IgD-negative memory B cell (primary cell): ENCODE measurements around the gene AOC1. TPM values are rescaled to one million over a fixed set of nuclear protein-coding genes. Genes with fewer than 3 reads are reported as not detected.
A peak's percentile ranks its signal among the peaks of the same experiment; 100 is the strongest.

Source experiments
- H3K27ac Mint-ChIP-seq, 3 donors: one replicate each; pipeline ENCODE4 v1.8.0; 2020 to 2022; ENCODE audit warnings: mild to moderate bottlenecking in 3 of 3, mixed read lengths in 3 of 3, moderate library complexity in 1 of 3
- H3K27me3 Mint-ChIP-seq: one replicate; pipeline ENCODE4 v1.8.0; 2021; ENCODE audit warnings: mixed read lengths
- H3K36me3 Mint-ChIP-seq: one replicate; pipeline ENCODE4 v1.8.0; 2020; ENCODE audit warnings: mild to moderate bottlenecking, mixed read lengths
- H3K4me1 Mint-ChIP-seq, 3 donors: one replicate each; pipeline ENCODE4 v1.8.0; 2020 to 2022; ENCODE audit warnings: mixed read lengths in 3 of 3, mild to moderate bottlenecking in 1 of 3
- H3K4me3 Mint-ChIP-seq, 4 donors: one replicate each; pipeline ENCODE4 v1.8.0; 2020 to 2022; ENCODE audit warnings: mild to moderate bottlenecking in 4 of 4, mixed read lengths in 4 of 4, moderate library complexity in 3 of 4
- H3K9me3 Mint-ChIP-seq, 3 donors: one replicate each; pipeline ENCODE4 v1.8.0; 2020 to 2021; ENCODE audit warnings: mixed read lengths in 3 of 3, mild to moderate bottlenecking in 1 of 3
- polyA plus RNA-seq: library from polyadenylated mRNA; unstranded; fragments of 300-500 nt; fragmentation: Illumina TruSeq; gene quantifications from one replicate; pipeline ENCODE4 v1.2.3, GENCODE V29; 2021

The AOC1 gene
- polyA plus RNA-seq, 1 donor from 2014 or later: 0.11 TPM

DNA sequence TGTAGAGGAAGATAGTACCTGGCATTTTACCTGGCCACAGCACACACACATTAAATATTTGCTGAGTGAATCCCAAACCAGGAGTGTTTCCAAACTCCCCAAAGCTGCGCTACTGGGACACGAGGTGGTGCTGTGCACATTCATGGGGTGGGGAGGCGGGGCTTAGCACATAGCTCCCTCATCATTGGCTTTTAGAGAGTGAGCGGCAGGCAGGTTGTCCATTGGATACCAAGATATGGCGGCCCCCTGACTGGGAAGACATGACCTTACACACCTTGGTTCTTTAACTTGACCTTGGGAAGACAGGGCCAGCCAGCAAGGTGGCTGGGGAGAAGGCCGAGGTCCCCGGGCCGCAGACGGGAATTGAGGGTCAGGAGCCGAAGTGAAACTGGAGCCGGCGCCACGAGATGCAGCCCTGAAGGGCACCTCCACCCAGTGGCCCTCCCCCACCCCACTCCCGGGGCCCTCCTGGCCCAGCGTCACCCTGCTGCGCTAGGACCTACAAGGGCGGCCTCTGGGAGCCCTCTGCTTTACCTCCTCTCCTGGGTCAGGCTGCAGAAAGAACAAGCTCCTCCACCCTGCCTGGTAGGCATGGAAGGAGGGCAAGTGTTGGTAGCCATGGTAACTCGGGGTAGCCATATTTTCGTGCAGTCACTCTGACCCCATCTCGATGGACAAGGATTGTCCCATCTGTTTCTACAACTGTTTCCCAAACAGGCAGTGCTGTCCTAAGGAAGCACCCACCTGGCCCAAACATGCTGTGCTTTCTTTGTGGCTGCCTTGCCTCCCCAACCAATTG is 27.7 kb upstream of the AOC1 start:
- Mint-ChIP-seq H3K4me1 (no peaks in the 10 kb centered on the region), H3K4me3 (no peak overlapping the region), H3K27me3 (peaks cover 9% of the 10 kb centered on the region), H3K27ac (no peak overlapping the region), H3K9me3 (peaks cover 5 to 7% (median 6%) of the 10 kb centered on the region in 3 donors), H3K36me3 (peaks cover 6% of the 10 kb centered on the region)

DNA sequence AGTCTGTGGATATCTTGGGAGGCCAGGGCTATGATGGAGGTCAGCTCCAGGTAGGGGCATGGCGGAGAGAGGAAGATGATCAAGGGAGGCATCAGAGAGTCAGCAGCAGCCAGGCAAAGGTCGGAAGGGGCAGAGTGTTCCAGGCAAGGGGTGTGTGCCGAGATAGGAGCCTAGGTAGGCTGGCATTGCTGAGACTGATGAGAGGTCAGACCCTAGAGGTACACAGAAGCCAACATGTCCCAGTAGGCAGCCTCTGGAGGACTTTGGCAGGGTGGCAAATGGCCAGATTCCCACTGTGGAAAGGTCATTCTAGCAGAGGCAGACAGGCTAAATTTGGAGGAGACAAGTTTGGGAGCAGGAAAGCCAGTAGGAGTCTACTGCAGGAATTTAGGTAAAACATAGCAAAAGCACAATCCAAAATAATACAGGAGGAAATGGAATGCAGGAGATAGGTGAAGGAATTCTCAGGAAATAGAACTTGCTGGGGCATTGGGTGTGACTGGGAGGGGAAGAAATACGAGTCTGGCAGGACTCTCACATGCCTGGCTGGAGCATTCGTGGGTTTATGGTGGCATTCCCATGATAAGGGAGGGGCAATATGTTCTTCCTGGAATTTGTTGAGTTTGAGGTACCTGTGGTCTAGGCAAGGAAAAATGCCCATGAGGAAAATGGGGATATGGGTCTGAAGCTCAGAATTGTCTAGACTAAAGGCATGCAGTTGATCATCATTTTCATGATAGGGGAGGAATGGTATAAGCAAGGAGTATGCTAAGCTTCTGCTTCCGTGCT is 26.1 kb upstream of the AOC1 start:
- Mint-ChIP-seq H3K9me3 (peaks cover 5 to 9% (median 7%) of the 10 kb centered on the region in 3 donors), H3K27me3 (peaks cover 12% of the 10 kb centered on the region), H3K27ac (no peak overlapping the region), H3K36me3 (peaks cover 6% of the 10 kb centered on the region), H3K4me3 (no peak overlapping the region), H3K4me1 (no peaks in the 10 kb centered on the region)

DNA sequence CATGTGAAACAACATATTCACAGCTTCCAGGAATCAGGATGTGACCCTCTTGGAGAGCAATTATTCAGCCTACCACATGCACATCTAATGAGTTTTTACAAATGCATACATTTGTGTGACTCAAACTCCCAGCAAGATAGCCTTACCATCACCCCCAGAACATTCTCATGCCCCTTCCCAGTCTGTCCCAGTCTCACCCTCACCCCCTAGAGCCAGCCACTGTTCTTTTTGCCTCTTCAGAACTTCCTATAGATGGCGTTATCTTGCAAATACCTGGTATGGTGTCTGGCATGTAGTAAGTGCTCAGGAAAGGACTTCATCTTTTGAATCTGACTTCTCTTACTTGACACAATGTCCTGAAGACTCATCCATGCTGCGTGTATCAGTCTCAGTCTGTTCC is 23.9 kb upstream of the AOC1 start:
- Mint-ChIP-seq H3K4me3 (no peak overlapping the region), H3K36me3 (peaks cover 3% of the 10 kb centered on the region), H3K9me3 (peaks cover 0 to 7% (median 0%) of the 10 kb centered on the region in 3 donors), H3K27me3 (peaks cover 22% of the 10 kb centered on the region), H3K4me1 (no peaks in the 10 kb centered on the region), H3K27ac (no peak overlapping the region)

DNA sequence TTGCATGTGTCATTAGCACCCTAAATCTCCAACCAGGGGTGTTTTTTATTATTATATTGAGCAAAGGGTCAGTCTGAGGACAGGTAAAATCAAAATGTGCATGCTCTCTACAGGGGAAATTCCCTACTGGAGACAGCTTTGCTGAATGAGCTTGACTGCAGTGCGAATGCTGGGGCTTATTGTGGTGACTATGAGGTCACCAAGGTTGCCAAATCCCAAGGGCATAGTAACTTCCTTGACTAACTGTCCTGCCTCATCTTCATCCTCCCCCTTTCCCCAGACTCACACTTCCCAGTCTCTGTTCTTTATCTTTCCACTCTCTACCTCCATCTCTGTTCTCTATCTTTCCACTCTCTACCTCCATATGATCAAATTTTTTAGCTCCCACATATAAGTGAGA is 22.9 kb upstream of the AOC1 start:
- Mint-ChIP-seq H3K27me3 (peaks cover 27% of the 10 kb centered on the region), H3K27ac (no peak overlapping the region), H3K4me3 (no peak overlapping the region), H3K9me3 (peaks cover 0 to 7% (median 0%) of the 10 kb centered on the region in 3 donors), H3K36me3 (peaks cover 3% of the 10 kb centered on the region), H3K4me1 (no peaks in the 10 kb centered on the region)

DNA sequence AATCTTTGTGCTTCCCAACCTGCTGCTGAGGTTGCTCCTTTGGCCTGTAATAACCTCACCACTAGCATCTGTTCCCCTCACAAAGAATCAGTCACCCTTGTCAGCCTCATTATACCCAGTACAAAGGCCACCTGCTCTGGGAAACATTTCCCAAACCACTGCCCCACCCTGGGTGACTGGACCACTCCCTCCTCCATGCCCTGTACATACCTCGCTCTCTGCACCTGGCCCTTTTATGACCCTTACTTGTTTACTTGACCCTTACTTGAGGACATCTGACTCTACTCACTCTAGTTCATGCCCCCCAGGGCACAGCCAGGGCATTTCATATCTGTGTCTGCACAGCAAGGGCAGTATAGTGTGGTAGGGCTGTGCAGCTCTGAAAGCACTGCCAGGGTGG is 21.4 kb upstream of the AOC1 start:
- Mint-ChIP-seq H3K36me3 (peaks cover 3% of the 10 kb centered on the region), H3K27me3 (peaks cover 27% of the 10 kb centered on the region)

DNA sequence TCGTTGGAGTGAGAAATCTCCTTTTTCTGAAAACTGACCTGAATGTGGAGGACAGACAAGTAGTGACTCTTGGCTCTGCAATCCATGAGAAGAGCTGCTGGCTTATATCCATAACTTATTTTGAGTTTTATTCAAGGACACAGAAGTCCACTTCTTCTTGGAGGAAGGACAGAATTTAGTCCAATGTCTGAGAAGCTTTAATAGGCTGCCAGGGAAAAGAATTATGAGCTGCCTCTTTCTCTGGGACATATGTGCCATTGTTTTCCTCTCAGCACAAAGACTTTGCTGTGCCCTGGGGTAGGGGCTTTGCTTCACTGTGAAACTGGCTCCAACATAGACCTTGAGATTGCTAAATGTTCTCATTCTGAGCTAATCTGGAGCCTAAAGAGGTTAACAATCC is 20.5 kb upstream of the AOC1 start:
- Mint-ChIP-seq H3K4me1 (no peaks in the 10 kb centered on the region), H3K4me3 (no peak overlapping the region), H3K27ac (no peak overlapping the region), H3K27me3 (peaks cover 24% of the 10 kb centered on the region), H3K36me3 (peaks cover 3% of the 10 kb centered on the region), H3K9me3 (peaks cover 0 to 4% (median 0%) of the 10 kb centered on the region in 3 donors)

More for the DNA sequence above, 21.4 kb upstream of the AOC1 start:
- Mint-ChIP-seq H3K4me1 (no peaks in the 10 kb centered on the region), H3K27ac (no peak overlapping the region), H3K9me3 (peaks cover 0 to 5% (median 0%) of the 10 kb centered on the region in 3 donors), H3K4me3 (no peak overlapping the region)

DNA sequence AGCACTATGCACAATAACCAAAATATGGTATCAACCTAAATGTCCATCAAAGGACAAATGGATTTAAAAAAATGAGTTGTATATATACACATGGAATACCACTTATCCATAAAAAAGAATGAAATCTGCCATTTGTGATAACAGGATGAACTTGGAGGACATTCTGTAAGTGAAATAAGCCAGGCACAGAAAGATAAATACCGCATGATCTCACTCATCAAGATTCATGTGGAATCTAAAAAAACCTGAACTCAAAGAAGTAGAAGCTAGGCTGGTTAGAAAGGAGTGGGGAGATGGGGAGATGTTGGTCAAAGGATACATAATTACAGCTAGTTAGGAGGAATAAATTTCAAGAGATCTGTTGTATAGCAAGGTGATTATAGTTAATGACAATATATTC is 17.3 kb upstream of the AOC1 start:
- Mint-ChIP-seq H3K36me3 (no peaks in the 10 kb centered on the region), H3K4me1 (no peaks in the 10 kb centered on the region), H3K27me3 (peaks cover 21% of the 10 kb centered on the region), H3K27ac (no peak overlapping the region), H3K9me3 (peaks cover 0 to 4% (median 0%) of the 10 kb centered on the region in 3 donors), H3K4me3 (peak overlapping the region in 1 of 4 donors; percentile 1)

DNA sequence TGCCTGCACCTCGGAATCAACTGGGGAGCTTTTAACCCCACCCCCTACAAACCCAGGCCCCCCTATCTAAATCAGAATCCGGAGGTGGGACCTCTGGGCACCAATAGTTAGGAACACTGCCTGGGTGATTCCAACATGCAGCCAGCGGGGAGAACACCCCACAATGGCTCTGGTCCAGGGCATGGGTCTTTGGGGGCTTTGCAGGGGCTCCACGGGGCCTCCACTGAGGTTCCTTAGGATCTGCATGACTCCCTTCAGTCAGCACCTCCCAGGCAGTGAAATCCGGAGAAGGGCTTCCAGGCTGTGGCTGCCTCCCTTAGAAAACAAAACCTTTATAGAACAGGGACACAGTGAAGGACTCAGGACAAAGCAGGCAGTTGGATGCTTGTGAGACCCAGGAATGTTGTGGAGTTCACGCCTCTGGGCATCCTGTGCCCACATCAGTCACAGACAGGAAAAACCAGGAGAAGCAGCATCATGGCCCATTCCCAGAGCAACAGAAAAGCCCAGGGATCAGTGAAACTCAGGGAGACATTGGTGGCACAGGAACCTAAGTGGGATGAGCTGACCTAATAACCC is 16.5 kb upstream of the AOC1 start:
- Mint-ChIP-seq H3K4me1 (no peaks in the 10 kb centered on the region), H3K4me3 (no peak overlapping the region), H3K27ac (no peak overlapping the region), H3K9me3 (no peaks in the 10 kb centered on the region), H3K27me3 (peaks cover 17% of the 10 kb centered on the region), H3K36me3 (no peaks in the 10 kb centered on the region)

DNA sequence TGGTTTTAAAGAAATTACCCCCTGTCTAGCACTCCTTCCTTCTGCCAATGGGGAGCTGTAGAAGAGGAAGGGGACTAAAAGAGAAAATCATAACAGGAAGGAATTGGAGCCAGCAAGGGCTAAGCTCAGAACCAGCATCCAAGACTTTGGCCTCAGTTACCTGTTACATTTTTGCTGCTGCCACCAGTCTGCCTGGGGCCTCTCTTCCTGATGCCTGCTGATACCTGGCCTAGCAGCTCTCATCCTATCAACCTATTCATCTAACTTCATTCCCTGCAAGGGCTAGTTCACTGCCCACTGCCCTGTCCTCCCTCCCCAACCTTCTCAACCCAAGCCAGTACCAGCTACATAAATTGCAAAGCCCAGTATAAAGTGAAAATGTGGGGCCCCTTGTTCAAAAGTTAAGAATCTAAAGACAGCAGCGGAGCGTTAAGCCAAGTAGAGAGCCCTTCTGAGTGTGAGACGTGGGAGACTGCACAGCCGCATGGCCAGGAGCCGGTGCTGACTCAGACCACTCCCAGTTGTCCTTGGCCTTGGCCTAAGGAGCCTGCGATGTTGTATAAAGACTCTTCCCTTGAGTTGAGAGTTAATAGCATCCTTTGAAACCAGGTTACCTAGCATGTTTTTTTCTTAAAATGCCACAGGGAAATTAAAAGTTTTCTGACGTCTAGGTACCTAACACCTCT is 13.2 kb upstream of the AOC1 start:
- Mint-ChIP-seq H3K4me1 (no peaks in the 10 kb centered on the region), H3K27ac (no peak overlapping the region), H3K27me3 (peaks cover 6% of the 10 kb centered on the region), H3K4me3 (no peak overlapping the region), H3K9me3 (no peaks in the 10 kb centered on the region), H3K36me3 (peaks cover 1% of the 10 kb centered on the region)

DNA sequence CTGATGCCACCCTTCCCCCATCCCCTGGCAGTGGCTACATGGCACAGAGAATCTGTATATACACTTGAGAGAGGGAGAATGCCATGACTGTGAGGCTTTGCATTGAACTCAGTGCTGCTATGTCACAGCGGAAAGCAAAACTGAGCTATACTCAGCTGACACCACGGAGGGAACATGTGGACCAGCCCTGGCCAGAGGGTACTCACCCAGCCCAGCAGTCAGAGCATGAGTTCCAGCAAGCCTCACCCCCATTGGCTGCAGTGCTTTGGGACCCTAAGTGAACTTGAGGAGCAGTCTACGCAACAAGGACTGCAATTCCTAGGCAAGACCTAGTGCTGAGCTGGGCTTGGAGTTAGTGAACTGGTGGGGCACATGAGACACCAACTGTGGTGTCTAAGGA is 10.3 kb upstream of the AOC1 start:
- H3K36me3 Mint-ChIP-seq: peaks cover 1% of the 10 kb centered on the region
- H3K4me3 Mint-ChIP-seq: no peak overlapping the region
- H3K27me3 Mint-ChIP-seq: peaks cover 6% of the 10 kb centered on the region
- H3K9me3 Mint-ChIP-seq: no peaks in the 10 kb centered on the region
- H3K4me1 Mint-ChIP-seq: no peaks in the 10 kb centered on the region
- H3K27ac Mint-ChIP-seq: no peak overlapping the region

DNA sequence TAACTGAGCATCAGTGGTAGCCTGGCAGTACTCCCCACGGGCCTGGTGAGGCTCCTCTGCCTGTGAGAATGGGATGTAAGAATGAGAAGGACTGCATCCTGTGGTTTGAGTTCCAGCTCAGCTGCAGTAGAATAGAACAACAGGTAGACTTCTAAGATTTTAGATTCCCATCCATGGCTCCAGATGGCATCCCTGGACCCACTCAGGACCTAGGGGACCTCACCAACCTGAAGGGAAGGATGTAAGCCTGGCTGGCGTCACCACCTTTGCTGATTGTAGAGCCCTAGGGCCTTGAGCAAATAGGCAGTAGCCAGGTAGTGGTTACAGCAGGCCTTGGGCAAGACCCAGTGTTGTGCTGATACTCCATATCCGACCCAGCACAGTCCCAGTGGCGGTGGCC is 9.6 kb upstream of the AOC1 start:
- Mint-ChIP-seq H3K27ac (no peak overlapping the region), H3K4me1 (no peaks in the 10 kb centered on the region)

DNA sequence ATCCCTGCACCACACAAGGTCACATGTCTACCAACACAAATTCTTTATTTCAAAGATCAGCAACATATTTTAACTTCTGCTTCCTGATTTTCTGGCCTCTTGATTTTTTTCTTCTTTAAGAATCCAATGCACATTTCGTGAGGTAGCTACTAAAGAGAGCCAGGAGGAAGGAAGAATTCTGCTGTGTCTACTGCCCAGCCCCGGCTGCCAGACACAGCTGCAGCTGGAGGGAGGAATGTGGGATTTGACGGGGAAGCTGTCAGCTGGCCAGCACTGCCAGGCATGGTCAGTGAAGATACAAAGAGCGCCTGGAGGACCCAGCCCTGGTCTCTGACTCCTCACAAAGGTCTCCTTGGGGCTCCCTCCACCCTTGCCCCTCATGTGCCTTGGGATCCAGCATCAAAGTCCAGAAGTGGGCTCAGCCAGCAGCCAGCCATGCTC is 6.9 kb upstream of the AOC1 start:
- no peak overlapping the region for H3K27ac Mint-ChIP-seq
- H3K27me3 Mint-ChIP-seq: peaks cover 5% of the 10 kb centered on the region
- no peaks in the 10 kb centered on the region for H3K4me1 Mint-ChIP-seq
- peaks cover 1% of the 10 kb centered on the region for H3K36me3 Mint-ChIP-seq
- peaks cover 0 to 2% (median 0%) of the 10 kb centered on the region in 3 donors for H3K9me3 Mint-ChIP-seq
- H3K4me3 Mint-ChIP-seq: no peak overlapping the region

More for the DNA sequence above, 9.6 kb upstream of the AOC1 start:
- Mint-ChIP-seq H3K9me3 (no peaks in the 10 kb centered on the region), H3K36me3 (peaks cover 1% of the 10 kb centered on the region), H3K27me3 (peaks cover 5% of the 10 kb centered on the region), H3K4me3 (no peak overlapping the region)

DNA sequence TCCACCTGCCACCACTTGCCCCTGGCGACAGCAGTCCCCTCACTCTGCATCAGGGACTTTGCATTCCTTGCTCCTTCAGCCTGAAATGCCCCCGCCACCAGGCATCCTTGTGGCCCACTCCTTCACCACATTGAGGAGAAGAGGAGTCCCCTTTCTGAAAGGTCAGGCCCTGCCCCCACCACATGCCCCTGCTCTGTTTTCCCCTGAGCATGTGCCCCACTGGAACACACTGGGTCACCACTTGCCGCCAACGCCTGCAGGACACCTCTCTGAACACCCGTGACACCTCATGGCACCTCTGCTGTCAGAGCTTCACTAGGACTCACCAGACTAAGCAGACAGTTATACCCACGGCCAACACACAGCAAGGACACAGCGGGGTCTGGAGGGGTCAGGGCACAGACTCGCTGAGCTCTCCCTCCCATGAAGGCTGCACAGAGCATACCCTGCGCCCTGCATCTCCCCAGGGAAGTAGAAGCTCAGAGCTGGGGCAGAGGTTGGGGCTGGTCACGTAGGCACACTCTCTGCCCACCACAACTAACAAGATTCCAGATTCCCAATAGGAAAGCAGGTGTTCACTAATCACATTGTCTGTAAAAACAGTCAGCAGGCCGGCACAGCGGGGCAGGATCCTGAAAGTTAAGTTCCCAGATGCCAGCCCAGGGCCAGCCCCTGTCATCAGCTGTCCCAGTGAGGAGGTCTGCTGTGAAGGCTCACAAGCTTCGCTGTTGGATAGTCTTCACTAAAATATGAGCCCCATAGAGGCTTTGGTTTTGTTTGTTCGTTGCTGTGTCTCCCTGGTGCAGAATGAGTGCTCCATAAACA is 5.8 kb upstream of the AOC1 start:
- no peak overlapping the region for H3K27ac Mint-ChIP-seq
- H3K27me3 Mint-ChIP-seq: peaks cover 8% of the 10 kb centered on the region
- H3K36me3 Mint-ChIP-seq: peaks cover 1% of the 10 kb centered on the region
- no peak overlapping the region for H3K4me3 Mint-ChIP-seq
- H3K9me3 Mint-ChIP-seq: peaks cover 0 to 2% (median 0%) of the 10 kb centered on the region in 3 donors
- H3K4me1 Mint-ChIP-seq: no peaks in the 10 kb centered on the region

DNA sequence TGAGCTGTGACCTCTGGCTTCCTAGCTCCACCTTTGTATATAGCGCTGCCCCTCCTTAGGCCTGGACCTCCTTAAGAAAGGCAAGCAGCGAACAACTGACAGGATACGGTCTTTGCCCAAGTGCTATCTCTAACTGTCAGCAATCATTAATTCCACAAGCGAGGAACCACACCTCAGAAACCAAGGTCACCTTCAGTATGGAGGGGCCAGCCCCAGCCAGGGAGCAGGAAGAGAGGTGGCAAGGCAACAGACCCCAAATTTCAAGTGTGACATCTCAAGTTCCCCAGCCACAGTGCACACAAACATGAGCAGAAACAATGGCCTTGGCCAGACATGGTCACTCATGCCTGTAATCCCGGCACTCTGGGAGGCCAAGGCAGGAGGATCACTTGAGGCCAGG is 4.8 kb upstream of the AOC1 start:
- peaks cover 8% of the 10 kb centered on the region for H3K27me3 Mint-ChIP-seq
- no peaks in the 10 kb centered on the region for H3K4me1 Mint-ChIP-seq
- no peak overlapping the region for H3K4me3 Mint-ChIP-seq
- no peak overlapping the region for H3K27ac Mint-ChIP-seq
- peaks cover 0 to 3% (median 0%) of the 10 kb centered on the region in 3 donors for H3K9me3 Mint-ChIP-seq
- no peaks in the 10 kb centered on the region for H3K36me3 Mint-ChIP-seq
